Adrenal gland (tissue), 12 donors: Measurements from ENCODE around the gene CTPS2. TPM values are rescaled to one million over a fixed set of nuclear protein-coding genes. Genes with fewer than 3 reads are reported as not detected.

Experiments used
- DNase-seq, 7 donors: peaks; one replicate each; pipeline ENCODE4 v3.0.0-alpha.2; 2019 to 2020
- H3K27ac ChIP-seq, 5 donors: fragments of 200-600 bp; sonication (generic) in 4 of 5; 1 replicate in 3 of 5; 2 replicates in 2 of 5; pipeline versions ENCODE4 v1.5.1 to v1.8.0; 2016 to 2020; ENCODE audit warnings: mild to moderate bottlenecking in 1 of 5
- H3K27me3 ChIP-seq: fragments of 200-600 bp; 2 replicates; pipeline ENCODE4 v1.8.0; 2021
- H3K36me3 ChIP-seq, 2 donors: fragments of 200-600 bp; replicated peaks in 1 of 2; 1 replicate in 1 of 2; 2 replicates in 1 of 2; pipeline versions ENCODE4 v1.5.1 to v1.8.0; 2018 to 2022
- H3K4me1 ChIP-seq, 2 donors: fragments of 200-600 bp; replicated peaks in 1 of 2; 1 replicate in 1 of 2; 2 replicates in 1 of 2; pipeline versions ENCODE4 v1.5.1 to v1.8.0; 2018 to 2021
- H3K4me3 ChIP-seq, 4 donors: fragments of 200-600 bp; sonication (generic) in 3 of 4; one replicate each; pipeline ENCODE4 v1.5.1; 2016 to 2018
- H3K9me3 ChIP-seq, 3 donors: fragments of 200-600 bp; sonication (generic) in 1 of 3; replicated peaks in 1 of 3; 1 replicate in 2 of 3; 2 replicates in 1 of 3; pipeline versions ENCODE4 v1.5.1 to v1.8.0; 2016 to 2021
- POLR2A ChIP-seq, 2 donors: fragments of 450-650 bp; IDR thresholded peaks; one replicate each; pipeline ENCODE4 v1.6.1; 2017; ENCODE audit warnings: antibody characterized with exemption in 2 of 2, mild to moderate bottlenecking in 2 of 2, moderate library complexity in 1 of 2
- WGBS, 4 donors: extraction: QIAGEN DNeasy Blood & Tissue Kit in 2 of 4; methylation state at CpG; one replicate each; pipeline versions ENCODE4 v1.1.5 to v1.1.7; 2013 to 2017; 5-methylcytosine and 5-hydroxymethylcytosine counted together
- intact Hi-C, 2 donors: fragments of 100-400 bp; cut with DNase I; formaldehyde crosslinking; loops; one replicate each; pipeline versions ENCODE4 v1.14.1 to v1.15.0; 2022 to 2023
- polyA plus RNA-seq, 3 donors: library from polyadenylated mRNA; stranded (reverse); fragments of 200-250 nt in 2 of 3; fragments of 350-450 nt in 1 of 3; fragmentation: Illumina TruSeq in 1 of 3; extraction: RNeasy Lipid Tissue Mini Kit (QIAGEN cat#74804) in 1 of 3; gene quantifications; one replicate each; pipeline ENCODE4 v1.2.3, GENCODE V29; 2013 to 2014
- total RNA-seq, 9 donors: library from RNA; depleted of rRNA in 4 of 9; stranded (reverse); fragments of >200 nt in 4 of 9; fragments of 120-200 nt in 1 of 9; fragmentation: NEBNext Ultra II Directional in 1 of 9; extraction: Animal tissue kit (Norgen Biotek cat#: 25700) in 1 of 9; gene quantifications; one replicate each; pipeline versions ENCODE4 v1.1.0 to v1.2.4, GENCODE V29; 2013 to 2023
- TF ChIP-seq, protein P1 (sequence below), 6 experiments: fragments of 450-650 bp in 4 of 6; fragments of 200-600 bp in 2 of 6; sonication (generic) in 1 of 6; IDR thresholded peaks; 1 replicate in 5 of 6; 2 replicates in 1 of 6; pipeline versions ENCODE4 v1.5.1 to v1.8.0; 2016 to 2021; ENCODE audit warnings: antibody characterized with exemption in 6 of 6, mild to moderate bottlenecking in 2 of 6, moderate library complexity in 1 of 6
- donor health status: healthy with polysubstance abuse.
- donor health status: Bipolar disorder and iron deficiency.
- donor health status: DM: yes; HTN: yes; CAD: no.
- donor health status: DM: no; HTN: no; CAD: no.
- donor health status: DM: no; HTN: no; CAD: no.
- donor health status: DM: yes; HTN: yes; CAD: no.

Gene CTPS2
- total and polyA plus RNA-seq, 12 donors, result 8.1 to 35.8 (median 18.6) TPM

GRCh38 chrX:16649858-16650257 lies 62.6 kb downstream of the CTPS2 start, which contains the start of gene S100G:
S100G (plus strand) TSS chrX:16650158; CDS start chrX:16651007, 849 bp downstream.
- H3K9me3 ChIP-seq, result no peaks in the 10 kb centered on the region
- intact Hi-C loops, result no loop called here
- TF ChIP-seq, protein P1, sequence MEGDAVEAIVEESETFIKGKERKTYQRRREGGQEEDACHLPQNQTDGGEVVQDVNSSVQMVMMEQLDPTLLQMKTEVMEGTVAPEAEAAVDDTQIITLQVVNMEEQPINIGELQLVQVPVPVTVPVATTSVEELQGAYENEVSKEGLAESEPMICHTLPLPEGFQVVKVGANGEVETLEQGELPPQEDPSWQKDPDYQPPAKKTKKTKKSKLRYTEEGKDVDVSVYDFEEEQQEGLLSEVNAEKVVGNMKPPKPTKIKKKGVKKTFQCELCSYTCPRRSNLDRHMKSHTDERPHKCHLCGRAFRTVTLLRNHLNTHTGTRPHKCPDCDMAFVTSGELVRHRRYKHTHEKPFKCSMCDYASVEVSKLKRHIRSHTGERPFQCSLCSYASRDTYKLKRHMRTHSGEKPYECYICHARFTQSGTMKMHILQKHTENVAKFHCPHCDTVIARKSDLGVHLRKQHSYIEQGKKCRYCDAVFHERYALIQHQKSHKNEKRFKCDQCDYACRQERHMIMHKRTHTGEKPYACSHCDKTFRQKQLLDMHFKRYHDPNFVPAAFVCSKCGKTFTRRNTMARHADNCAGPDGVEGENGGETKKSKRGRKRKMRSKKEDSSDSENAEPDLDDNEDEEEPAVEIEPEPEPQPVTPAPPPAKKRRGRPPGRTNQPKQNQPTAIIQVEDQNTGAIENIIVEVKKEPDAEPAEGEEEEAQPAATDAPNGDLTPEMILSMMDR (IDR thresholded peaks at IDR 0.05), result no peak
- TF ChIP-seq POLR2A (IDR thresholded peaks at IDR 0.05), result no peak
- no peaks in the 10 kb centered on the region for H3K4me1 ChIP-seq
- H3K27ac ChIP-seq, result no peak within 1 kb of the TSS
- DNase-seq, result no peak
- no peak within 1 kb of the TSS for H3K4me3 ChIP-seq
- 83 to 100% (median 94%) methylated on average over 4 of the region's 4 CpGs for WGBS, 4 donors
- no peaks in the 10 kb centered on the region for H3K36me3 ChIP-seq
- peaks cover 7% of the 10 kb centered on the region for H3K27me3 ChIP-seq

DNA sequence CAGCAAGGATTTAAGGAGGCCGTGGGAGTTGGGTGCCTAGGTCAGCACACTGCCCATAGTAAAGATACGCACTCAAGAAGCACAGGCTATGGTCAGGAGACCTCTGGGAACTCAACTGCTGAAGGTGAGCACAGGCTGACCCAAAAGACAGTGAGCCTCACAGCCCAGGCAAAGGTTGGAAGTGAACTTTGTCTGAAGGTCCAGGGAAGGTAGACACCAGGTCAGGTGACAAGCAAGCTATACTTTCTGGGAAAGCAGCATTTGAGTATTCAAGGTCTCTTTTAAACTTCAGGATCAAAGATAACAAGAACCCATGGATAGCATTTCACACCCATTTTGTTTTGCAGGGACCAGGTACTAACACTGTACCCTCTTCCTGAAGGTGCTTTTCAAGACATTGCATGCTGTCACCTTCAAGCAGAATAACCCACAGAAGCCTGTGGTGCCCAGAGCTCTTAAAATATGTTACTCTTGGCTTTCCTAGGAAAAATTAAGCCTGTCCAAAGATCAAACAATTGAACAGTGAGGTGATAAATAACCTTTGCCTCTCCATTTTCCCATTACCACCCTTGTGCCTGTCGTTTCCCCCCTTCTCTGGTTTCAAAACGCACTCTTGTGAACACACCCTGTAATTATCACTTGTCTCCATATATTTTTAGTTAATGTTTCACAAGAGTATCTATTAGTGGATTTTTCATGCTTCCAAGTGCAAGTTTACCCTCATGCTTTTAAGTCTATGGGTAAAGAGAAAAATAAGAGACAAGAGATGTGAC lies 65.9 kb downstream of the CTPS2 start:
- no peak for TF ChIP-seq POLR2A (IDR thresholded peaks at IDR 0.05)
- intact Hi-C loops, result no loop called here
- Histone ChIP-seq H3K9me3 (no peaks in the 10 kb centered on the region), H3K27me3 (peaks cover 7% of the 10 kb centered on the region), H3K27ac (no peak overlapping the region), H3K4me3 (no peak overlapping the region), H3K36me3 (no peaks in the 10 kb centered on the region), H3K4me1 (no peaks in the 10 kb centered on the region)
- DNase-seq, result no peak
- WGBS, 4 donors, result 80 to 93% (median 83%) methylated on average over 2 to 4 of the region's 4 CpGs

GRCh38 chrX:16643176-16643575 lies 69.3 kb downstream of the CTPS2 start:
- TF ChIP-seq POLR2A (IDR thresholded peaks at IDR 0.05), result no peak
- TF ChIP-seq, protein P1 (IDR thresholded peaks at IDR 0.05), result no peak
- 87 to 88% (median 88%) methylated on average over 5 of the region's 5 CpGs for WGBS, 4 donors
- H3K27ac ChIP-seq, result no peak overlapping the region
- no peak for DNase-seq
- H3K4me3 ChIP-seq, result no peak overlapping the region
- intact Hi-C loops, result no loop called here
- peaks cover 7% of the 10 kb centered on the region for H3K27me3 ChIP-seq
- no peaks in the 10 kb centered on the region for H3K9me3 ChIP-seq
- no peaks in the 10 kb centered on the region for H3K36me3 ChIP-seq
- H3K4me1 ChIP-seq, result no peaks in the 10 kb centered on the region

- no peak overlapping the region for H3K27ac ChIP-seq
- intact Hi-C loops, result no loop called here
- TF ChIP-seq, protein P1 (IDR thresholded peaks at IDR 0.05), result no peak
- no peak for TF ChIP-seq POLR2A (IDR thresholded peaks at IDR 0.05)
- 84 to 98% (median 92%) methylated on average over 4 of the region's 4 CpGs for WGBS, 4 donors
- H3K36me3 ChIP-seq, result no peaks in the 10 kb centered on the region
- DNase-seq, result no peak
- no peaks in the 10 kb centered on the region for H3K9me3 ChIP-seq
- H3K27me3 ChIP-seq, result no peaks in the 10 kb centered on the region
- no peaks in the 10 kb centered on the region for H3K4me1 ChIP-seq
- no peak overlapping the region for H3K4me3 ChIP-seq
Observed at GRCh38 chrX:16640823-16641222, 71.6 kb downstream of the CTPS2 start.

GRCh38 chrX:16639966-16640365 lies 72.5 kb downstream of the CTPS2 start:
- no peaks in the 10 kb centered on the region for H3K9me3 ChIP-seq
- no peak for DNase-seq
- H3K4me3 ChIP-seq, result no peak overlapping the region
- H3K27me3 ChIP-seq, result no peaks in the 10 kb centered on the region
- 91 to 96% (median 94%) methylated on average over 6 of the region's 6 CpGs for WGBS, 4 donors
- TF ChIP-seq POLR2A (IDR thresholded peaks at IDR 0.05), result no peak
- TF ChIP-seq, protein P1 (IDR thresholded peaks at IDR 0.05), result no peak
- H3K4me1 ChIP-seq, result no peaks in the 10 kb centered on the region
- intact Hi-C loops, result no loop called here
- H3K27ac ChIP-seq, result no peak overlapping the region
- H3K36me3 ChIP-seq, result no peaks in the 10 kb centered on the region
